ENCODE measurements around the gene USP22.

GRCh38 chr17:21019976-21020586 lies 22.7 kb downstream of the USP22 start:
- TF ChIP-seq POLR2A (IDR thresholded peaks at IDR 0.05; ENCODE audit: low read depth, low read length) (no peak), POLR2AphosphoS5 (IDR thresholded peaks at IDR 0.05; ENCODE audit: insufficient read depth, low read depth, low read length) (no peak), CTCF (IDR thresholded peaks at IDR 0.05; ENCODE audit: extremely low read depth in 1 of 2, insufficient read depth in 1 of 2, low read depth in 1 of 2, low read length in 2 of 2) (peak; percentile 8 to 22), GATA2 (IDR thresholded peaks at IDR 0.05; ENCODE audit: insufficient read depth, insufficient read length, low read depth, low read length) (no peak), MAX (IDR thresholded peaks at IDR 0.05; ENCODE audit: insufficient read depth, insufficient read length) (no peak), EZH2 (IDR thresholded peaks at IDR 0.05; ENCODE audit: borderline replicate concordance, low read depth, low read length, severe bottlenecking) (no peak), FOS (IDR thresholded peaks at IDR 0.05; ENCODE audit: borderline replicate concordance, insufficient read depth, low read length) (no peak), JUN (IDR thresholded peaks at IDR 0.05; ENCODE audit: borderline replicate concordance, insufficient read depth, insufficient read length, low read depth) (no peak), MYC (IDR thresholded peaks at IDR 0.05; ENCODE audit: low read depth, low read length) (no peak)
